CD4-positive, alpha-beta T cell treated with Interleukin-15 for 4 hours (primary cell): ENCODE results near the gene P2RY8.
"Not testable (repeated sequence)": the region's sequence is repeated elsewhere in the genome, so short reads cannot be mapped to it uniquely, and the experiment has no call there.

Source experiments
- DNase-seq: peaks from one replicate; pipeline ENCODE4 v3.0.0-alpha.2; 2020; ENCODE audit warnings: low spot score

P2RY8 gene, protein sequence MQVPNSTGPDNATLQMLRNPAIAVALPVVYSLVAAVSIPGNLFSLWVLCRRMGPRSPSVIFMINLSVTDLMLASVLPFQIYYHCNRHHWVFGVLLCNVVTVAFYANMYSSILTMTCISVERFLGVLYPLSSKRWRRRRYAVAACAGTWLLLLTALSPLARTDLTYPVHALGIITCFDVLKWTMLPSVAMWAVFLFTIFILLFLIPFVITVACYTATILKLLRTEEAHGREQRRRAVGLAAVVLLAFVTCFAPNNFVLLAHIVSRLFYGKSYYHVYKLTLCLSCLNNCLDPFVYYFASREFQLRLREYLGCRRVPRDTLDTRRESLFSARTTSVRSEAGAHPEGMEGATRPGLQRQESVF

GRCh38 chrX:1537031-1537715 is at the start of gene P2RY8:
Gene P2RY8, minus strand, starts transcription at chrX:1537185. Its CDS starts 70,627 bp downstream, at chrX:1466558.
- DNase-seq: peak; percentile 83

DNA sequence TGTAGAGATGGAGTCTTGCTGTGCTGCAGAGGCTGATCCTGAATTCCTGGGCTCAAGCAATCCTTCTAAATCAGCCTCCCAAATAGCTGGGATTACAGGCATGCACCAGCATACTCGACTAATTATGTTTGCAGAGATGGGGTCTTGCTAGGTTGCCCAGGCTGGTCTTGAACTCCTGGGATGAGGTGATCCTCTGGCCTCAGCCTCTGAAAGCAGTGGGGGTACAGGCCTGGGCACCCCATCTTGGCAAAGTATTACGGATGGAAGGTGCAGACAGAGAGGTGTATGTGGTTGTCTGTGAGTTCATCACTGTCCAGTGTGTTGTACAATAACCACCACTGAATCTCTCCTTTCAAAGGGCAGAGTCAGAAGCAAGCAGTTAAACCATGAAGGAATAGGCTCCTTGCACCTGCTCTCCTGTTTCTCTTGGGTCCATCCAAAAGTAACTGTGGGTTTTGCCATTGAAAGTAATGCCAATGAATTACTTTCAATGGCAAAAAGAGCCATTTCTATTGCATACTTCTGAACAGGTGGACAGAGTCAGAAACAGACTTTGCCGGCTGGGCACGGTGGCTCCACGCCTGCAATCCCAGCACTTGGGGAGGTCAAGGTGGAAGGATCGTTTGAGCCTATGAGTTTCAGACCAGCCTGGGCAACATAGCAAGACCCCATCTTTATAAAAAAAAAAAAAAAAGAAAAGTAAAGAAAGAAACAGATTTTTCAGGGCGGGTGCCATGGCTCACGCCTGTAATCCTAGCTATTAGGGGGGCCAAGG is 47.4 kb upstream of the P2RY8 start:
- no peak for DNase-seq

DNA sequence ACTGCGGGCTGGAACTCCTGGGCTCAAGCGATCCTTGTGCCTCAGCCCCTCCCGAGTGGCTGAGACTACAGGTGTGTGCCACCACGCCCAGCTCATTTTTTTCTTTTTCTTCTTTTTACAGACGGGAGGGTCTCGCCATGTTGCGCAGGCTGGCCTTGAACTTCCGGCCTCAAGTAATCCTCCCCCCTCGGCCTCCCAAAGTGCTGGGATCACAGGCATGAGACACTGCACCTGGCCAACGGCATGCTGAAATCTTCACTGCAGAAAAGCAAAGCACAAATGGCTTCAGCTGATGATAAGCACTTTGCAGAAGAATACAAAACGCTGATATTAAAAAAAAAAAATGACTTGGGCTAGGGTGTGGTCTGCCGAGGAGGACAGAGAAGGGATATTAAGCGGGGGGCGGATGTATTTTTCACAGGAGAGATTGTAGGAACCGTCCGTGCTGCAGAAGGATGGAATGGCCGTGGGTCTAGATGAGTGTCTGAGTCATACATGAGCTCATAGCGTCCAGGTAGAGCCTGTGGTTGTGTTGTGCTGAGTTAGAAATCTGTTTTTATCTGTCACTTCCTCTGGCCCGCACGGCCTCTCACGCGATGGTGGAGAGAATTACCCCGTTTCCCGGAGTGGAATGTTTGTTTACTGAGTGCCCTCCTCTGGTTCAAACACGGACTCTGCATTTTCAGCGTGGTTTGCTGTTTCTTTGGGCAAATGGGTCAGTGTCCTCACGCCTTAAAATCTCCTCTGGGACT is 45.9 kb upstream of the P2RY8 start:
- peak; percentile 71 for DNase-seq

GRCh38 chrX:1581132-1581531 is 44.1 kb upstream of the P2RY8 start:
- DNase-seq: peak; percentile 79

- no peak for DNase-seq
Observed at GRCh38 chrX:1578511-1579173, 41.7 kb upstream of the P2RY8 start.

DNA sequence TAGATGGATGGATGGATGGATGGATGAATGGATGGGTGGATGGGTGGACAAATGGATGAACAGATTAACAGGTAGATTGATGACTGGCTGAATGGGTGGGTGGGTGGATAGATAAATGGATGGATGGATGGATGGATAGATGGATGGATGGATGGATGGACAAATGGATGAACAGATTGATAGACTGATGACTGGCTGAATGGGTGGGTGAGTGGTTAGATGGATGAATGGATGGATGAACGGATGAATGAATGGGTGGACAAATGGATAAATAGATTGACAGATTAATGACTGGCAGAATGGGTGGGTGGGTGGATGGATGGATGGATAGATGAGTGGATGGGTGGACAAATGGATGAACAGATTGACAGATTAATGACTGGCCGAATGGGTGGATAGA is 40.9 kb upstream of the P2RY8 start:
- no peak for DNase-seq

DNA sequence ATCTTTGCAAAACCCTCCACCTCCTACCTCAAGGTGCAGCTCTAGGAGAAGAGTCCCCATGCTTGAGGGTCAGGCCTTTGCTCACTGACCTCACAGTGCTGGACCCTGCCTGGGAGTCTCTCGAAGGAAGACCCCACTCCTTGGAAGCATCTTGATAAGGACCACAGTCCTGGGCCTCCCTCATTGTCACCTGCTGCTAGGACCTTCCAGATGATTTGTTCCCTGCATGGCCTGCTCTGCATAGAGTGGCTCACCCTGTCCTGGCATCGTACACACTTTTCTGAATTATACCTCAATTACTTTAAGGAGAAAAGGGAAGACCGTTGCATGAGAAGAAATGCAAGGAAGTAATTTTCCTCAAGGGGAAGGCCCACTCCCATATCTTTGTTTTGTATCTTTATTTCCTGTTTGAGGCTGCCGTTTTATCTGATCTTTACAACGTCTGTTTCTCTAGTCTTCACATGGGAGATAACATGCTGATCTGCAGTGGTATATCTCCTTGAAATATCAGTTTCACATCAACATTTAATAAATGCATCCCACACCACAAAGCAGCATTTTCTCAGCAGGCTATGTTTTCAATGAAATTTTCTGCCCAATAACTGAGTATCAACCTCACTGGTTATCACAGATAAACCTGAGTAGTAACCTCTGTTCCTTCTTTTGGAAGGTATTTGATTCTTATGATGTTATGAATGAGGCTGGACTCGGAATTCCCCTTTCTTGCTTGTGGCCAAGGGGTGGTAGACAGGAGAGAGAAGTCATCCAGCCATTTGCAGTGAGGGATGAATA is 39.4 kb upstream of the P2RY8 start:
- DNase-seq: peak; percentile 53

- DNase-seq: not testable (repeated sequence)
Observed at GRCh38 chrX:1574181-1574580, 37.2 kb upstream of the P2RY8 start.

- DNase-seq: no peak
Observed at GRCh38 chrX:1564750-1565683, 28.0 kb upstream of the P2RY8 start.

- not testable (repeated sequence) for DNase-seq
Observed at GRCh38 chrX:1564077-1564476, 27.1 kb upstream of the P2RY8 start.

- DNase-seq: no peak
Observed at GRCh38 chrX:1561164-1561563, 24.2 kb upstream of the P2RY8 start.

DNA sequence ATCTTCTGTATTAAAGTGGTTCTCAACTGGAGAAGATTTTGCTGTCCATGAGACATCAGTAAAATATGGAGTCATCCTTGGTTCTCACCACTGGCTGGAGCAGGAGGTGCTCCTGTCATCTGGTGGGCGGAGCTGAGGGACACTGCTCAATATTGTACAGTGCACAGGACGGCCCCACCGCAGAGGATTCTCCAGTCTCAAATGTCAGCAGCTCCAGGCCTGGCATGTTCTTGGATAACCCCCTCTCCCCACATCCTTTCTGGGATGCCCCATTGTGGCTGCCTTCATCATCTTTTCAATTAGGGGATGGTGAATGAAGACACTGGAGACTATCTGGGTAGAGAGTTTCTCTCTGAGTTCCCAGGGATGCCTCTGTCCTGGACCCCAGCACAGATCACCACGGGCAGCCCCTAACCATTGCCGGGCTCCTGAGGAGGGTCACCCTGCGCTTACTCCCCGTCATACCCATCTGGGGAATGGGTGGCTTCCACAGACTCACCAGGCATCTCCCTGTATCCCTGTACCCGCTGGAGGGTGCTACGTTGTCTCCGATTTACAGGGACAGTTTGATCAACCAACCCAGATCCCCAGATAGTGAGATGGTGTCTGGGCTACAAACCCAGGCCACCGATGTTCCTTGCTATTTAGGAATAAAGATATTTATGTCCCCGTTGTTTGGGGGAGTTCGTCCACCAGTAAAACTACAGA is 21.9 kb upstream of the P2RY8 start:
- DNase-seq: no peak

DNA sequence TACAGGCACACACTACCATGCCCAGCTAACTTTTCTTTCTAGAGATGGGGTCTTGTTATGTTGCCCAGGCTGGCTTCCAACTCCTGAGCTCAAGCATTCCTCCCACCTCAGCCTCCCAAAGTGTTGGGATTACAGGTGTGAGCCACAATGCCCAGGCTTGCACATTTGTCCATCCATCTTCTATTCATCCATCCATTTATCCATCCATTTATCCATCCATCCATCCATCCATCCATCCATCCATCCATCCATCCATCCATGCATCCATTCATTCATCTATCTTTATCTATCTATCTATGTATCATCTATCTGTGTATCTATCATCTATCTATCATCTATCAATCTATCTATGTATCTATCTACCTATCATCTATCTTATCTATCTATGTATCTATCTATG is 20.5 kb upstream of the P2RY8 start:
- DNase-seq: not testable (repeated sequence)

DNA sequence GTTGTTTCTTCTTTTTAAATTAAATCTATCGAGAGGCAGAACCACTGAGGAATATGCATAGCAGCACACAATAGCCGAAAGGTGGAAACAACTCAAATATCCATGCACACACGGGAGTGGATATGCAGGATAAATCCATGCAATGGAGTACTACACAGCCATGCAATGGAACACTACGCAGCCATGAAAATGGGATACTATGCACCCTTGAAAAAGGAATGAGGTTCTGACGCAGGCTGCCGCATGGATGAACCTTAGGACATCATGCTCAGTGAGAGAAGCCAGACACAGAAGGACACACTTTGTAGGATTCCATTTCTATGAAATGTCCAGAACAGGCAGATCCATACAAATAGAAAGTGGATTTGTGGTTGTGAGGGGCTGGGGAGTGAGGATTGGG is 18.4 kb upstream of the P2RY8 start:
- DNase-seq: no peak

- DNase-seq: peak; percentile 79
Observed at GRCh38 chrX:1554469-1555210, 17.7 kb upstream of the P2RY8 start.

DNA sequence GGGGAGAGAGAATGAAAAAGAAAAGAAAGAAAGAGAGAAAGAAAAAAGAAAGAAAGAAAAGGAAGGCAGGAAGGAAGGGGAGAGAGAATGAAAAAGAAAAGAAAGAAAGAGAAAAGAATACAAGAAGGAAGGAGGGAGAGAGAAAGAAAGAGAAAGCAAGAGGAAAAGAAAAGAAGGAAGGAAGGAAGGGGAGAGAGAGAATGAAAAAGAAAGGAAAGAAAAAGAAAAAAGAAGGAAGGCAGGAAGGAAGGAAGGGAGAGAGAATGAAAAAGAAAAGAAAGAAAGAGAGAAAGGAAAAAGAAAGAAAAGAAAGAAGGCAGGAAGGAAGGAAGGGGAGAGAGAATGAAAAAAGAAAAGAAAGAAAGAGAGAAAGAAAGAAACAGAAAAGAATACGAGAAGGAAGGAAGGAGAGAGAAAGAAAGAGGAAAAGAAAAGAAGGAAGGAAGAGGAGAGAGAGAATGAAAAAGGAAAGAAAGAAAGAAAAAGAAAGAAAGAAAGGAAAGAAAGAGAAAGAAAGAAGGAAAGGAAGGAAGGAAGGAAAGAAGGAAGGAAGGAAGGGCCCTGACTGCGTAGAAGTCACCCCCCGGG is 15.1 kb upstream of the P2RY8 start:
- DNase-seq: no peak

- DNase-seq: no peak
Observed at GRCh38 chrX:1546691-1547251, 9.8 kb upstream of the P2RY8 start.
